HG03196 (cell line): ENCODE data around the gene RAP2B.

Source experiments
- ATAC-seq: cut with Tn5 transposase; IDR thresholded peaks from one replicate; pipeline ENCODE4 v1.9.1; 2021; ENCODE audit not compliant: unreplicated experiment

The RAP2B gene

DNA sequence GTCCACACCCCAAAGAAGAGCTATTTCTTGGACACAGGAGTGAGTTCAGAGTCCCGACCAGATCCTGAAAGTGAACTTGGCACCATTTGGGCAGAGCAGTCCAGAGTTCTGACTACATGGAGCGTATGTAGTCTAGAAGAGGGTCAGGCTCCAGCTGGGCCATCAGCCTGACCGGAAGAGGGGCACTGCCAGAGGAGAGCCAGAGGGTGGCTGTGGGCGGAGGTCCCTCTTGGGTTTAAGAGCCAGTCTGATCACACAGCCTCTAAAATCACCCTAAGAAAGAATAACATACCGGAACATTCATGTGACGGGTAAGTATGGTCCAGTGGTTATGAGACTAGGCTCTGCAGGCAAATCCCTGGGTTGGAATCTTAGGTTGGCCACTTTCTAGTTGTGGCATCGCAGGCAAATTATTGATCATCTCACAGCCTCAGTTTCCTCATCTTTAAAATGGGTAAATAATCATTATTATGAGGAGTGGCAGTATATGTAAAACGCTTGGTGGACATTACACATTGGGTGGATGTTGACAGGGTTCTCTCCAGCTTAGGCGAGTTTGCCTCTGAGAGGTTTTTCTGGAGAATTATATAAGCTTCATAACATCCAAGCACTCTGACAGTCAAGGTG, 2.1 kb upstream of the RAP2B start:
- no peak for ATAC-seq

DNA sequence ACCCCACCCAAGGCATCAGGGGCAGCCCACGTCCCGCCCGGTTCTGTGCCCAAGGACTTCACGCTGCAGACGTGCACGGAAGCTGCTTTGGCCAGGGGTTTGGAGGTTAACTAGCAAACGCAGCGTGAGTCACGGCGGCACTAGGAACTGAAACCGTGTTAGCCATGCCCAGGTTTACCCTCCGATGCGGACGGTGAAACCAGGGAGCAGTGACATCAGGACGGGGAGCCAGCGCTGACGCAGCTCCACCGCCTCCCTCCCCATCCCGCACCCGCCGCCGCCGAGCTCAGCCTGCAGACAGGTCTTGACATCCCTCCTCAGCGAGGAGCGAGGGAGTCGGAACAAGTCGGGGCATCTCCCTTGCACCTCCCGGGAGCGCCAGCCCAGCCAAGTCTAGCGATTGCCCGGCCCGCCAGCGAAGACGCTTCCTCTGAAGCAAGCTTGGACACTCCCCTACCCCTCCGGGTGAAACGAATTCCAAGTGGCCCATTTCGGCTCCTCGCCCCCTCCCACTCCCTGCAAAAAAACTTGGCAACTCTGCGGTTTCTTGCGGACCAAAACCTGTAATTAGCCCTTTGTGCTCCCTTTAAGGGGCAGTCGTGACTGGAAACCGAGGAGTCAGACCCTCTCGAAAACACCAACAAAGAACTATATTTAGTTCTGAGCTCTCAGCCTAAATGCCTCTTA, 1.4 kb upstream of the RAP2B start:
- ATAC-seq = peak; percentile 36

DNA sequence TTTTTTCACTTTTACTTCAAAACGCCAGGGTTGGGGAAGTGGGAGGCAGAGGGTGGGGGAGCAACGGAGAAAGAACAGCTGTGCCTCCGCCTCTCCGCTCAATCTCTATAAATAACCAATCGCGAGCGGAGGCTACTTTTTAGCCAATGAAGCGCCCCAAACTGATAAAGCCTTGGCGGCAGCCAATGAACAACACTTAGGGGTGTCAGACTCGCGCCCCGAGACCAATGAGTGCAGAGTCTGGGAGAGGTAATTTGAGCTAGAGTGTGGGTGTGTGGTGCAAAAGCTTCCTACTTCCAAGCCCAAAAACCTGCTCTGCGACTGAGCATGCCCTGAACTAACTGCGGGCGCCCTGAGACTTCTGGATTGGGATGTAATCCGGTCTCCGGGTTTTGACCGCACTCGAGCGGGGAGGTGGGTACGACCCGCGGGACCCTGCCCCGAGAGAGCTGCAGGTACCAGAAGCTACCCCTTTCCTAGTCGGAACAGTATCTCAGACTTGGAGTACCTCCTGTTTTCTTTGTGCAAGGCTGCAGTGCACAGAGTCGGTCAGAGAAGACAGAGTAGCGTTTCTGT, 800 bp upstream of the RAP2B start:
- peak; percentile 81 for ATAC-seq

DNA sequence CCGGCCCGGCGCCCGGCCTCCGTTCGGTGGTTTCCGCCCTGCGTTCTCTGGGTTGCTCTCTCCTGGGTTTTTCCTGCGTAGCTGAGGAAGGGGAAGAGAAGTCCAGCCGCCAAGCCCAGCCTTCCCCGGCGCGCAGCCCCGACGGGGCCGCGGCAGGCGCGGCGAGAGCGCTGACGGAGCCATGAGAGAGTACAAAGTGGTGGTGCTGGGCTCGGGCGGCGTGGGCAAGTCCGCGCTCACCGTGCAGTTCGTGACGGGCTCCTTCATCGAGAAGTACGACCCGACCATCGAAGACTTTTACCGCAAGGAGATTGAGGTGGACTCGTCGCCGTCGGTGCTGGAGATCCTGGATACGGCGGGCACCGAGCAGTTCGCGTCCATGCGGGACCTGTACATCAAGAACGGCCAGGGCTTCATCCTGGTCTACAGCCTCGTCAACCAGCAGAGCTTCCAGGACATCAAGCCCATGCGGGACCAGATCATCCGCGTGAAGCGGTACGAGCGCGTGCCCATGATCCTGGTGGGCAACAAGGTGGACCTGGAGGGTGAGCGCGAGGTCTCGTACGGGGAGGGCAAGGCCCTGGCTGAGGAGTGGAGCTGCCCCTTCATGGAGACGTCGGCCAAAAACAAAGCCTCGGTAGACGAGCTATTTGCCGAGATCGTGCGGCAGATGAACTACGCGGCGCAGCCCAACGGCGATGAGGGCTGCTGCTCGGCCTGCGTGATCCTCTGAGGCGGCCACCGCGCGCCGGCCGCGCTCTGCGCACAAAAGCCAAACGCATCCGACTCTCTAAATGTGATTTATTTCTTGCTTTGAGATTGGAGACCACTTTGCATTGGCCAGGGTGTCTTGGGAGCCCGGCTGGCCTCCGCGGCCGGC, 727 bp downstream of the RAP2B start:
- ATAC-seq = peak; percentile 7

DNA sequence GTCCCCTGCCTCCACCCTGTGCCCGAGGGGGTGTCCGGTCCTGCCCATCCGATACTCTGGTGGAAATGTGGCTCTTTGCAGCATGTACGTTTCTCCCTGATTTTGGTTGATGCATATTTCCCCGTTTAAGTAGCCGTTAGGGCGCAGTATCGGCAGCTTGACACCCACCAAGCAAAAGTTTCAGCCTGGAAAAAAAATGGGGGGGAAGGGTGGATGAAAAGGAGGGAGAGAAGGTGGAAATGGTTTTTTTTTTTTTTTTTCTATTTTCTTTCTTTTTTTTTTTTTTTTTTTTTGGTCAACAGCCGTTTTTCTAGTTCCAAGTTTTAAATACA, 1.3 kb downstream of the RAP2B start:
- ATAC-seq = no peak

DNA sequence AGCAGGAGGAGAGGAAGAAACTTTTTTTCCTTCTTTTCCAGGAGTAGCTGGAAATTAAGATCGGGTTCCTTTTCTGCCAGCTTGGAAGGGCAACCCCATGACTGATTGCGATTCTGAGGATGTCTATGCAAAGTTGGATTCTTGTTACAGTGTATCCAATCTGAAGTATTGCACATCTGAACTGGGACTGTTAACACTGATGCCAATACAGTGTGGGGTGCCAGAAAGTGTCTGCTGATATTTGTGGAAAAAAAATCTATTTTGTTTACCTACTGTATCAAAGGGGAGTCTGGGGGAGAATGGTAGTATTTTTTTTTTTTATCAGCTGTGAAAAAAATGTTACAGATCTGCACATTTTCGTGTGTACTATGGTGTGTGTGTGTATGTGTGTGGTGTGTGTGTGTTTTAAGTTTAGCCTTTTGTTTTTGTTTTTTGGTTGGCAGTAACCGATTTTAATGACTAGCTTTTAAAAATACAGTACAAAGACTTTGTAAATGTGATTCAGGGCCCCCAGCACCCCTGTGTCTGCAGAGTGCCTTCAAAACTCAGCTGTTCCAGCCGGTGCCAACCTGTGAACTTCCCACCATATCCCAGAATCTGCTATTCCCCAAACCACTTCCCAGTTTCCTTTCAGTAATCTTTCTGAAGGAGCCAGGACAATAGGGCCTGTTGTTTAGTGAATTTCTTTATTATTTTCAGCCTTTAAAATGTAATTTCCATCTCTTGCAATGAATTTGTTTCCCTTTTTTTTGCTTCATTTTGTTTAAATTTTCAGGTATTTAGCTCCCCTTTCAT, 1.9 kb downstream of the RAP2B start:
- ATAC-seq = no peak

DNA sequence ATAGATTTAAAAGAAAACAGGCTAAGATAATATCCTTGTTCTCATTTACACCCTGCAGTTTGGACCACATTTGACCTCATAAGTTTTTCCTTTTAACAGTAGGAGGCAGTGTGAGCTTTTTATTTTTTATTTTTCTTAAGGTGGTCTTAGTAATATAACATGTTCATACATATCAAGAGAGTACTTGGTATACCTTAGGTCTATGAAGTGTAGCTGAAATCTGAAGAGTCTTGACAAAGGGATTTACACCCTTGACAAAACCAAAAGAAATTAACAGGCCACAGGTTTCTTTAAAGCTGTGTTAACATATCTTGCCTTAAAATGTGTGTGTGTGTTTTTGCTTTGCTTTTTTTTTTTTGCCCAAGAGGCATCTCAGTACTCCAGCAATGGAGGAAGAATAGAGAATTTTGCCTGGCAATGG, 3.2 kb downstream of the RAP2B start:
- ATAC-seq = no peak

DNA sequence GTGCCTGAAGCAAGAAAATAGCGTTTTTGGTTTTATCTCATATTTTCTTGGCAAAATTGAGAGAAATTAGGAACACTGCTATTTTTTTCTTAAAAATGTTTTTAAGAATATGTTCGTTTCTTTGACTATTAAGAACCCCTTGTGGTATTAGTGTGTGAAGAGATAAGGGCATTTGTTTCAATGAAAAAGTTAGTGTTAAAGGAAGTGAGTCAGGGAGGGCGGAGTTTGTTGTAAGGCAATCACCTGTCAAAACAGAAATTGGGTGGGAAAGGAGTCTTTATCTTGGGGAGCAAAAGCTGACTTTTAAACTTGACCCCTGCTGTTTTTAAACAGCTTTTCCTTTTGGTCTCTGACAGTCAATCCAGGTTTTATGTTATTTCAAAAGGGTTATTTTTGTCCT, 4.2 kb downstream of the RAP2B start:
- ATAC-seq = no peak

DNA sequence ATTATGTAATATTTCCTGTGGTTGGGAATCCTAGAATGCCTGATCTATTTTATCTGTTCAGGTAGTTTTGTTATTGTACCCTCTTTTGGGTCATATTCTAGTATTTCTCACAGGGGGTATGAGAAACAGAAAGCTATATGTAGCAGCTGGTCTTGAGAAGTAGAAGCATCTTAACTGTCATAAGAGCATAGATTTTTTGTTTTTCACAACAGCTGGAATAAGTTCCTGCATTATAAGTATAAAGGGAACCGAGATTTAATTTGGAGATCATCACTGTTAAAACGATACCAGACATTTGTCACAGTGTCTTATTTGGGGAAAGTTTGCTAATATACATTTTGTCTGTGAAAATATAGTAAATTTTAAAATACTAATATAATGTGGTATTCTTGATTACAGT, 4.8 kb downstream of the RAP2B start:
- no peak for ATAC-seq

DNA sequence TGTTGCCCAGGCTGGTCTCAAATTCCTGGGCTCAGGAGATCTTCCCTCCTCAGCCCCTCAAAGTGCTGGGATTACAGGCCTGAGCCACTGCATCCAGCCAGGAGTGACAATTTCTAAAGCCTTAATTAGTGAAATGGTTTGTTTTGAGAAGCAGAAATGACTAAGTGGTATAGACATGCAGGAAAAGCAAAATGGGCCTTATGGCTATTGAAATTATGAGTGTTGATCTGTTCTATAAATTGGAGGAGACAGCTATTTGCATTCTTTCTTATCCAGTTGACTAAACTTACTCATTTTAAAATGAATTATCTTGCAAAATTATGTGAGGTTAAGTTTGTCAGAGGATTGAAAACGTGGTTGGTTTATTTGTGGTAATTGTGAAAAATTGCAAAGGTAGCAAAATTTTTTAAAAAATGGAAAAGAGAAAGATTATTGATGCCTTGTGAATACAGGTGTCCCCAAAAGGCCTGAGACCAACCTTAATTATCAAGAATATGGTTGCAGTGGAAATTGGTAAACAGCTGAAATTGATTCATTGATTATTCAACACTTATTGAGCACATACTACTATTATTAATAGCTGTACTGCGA, 7.9 kb downstream of the RAP2B start:
- ATAC-seq = no peak

DNA sequence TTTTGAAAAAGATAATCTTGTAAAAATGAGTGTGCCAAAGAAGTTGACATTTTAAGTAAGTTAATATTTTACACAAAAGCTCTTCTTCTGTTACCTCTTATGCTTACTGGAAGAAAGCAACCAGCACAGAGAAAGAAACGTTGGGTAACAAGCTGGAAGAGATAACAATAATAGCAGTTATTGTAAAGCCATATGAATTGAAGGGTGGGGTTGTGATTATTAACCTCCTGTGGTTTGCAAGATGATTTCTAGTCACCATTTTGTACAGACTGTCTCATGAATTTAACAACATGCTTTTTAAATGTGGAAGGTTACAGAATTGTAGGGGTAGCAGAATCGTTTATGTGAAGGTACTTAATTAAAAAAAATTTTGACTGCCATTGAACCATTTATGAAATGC, 9.2 kb downstream of the RAP2B start:
- no peak for ATAC-seq

DNA sequence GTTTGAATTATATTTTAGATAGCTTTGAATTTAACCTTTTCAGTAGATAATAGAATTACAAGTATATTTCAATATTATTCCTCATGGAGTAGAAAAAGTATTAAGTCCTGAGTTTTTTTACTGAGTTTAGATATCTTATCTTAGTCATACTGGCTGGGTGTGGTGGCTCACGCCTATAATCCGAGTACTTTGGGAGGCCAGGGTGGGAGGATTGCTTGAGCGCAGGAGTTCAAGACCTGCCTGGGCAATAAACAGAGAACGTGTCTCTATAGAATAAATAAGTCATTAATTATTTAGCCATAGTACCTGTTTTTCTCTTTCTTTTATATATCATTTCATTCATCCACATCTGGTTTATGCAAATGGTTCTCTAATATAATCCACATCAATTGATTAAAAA, 9.9 kb downstream of the RAP2B start:
- ATAC-seq = no peak

DNA sequence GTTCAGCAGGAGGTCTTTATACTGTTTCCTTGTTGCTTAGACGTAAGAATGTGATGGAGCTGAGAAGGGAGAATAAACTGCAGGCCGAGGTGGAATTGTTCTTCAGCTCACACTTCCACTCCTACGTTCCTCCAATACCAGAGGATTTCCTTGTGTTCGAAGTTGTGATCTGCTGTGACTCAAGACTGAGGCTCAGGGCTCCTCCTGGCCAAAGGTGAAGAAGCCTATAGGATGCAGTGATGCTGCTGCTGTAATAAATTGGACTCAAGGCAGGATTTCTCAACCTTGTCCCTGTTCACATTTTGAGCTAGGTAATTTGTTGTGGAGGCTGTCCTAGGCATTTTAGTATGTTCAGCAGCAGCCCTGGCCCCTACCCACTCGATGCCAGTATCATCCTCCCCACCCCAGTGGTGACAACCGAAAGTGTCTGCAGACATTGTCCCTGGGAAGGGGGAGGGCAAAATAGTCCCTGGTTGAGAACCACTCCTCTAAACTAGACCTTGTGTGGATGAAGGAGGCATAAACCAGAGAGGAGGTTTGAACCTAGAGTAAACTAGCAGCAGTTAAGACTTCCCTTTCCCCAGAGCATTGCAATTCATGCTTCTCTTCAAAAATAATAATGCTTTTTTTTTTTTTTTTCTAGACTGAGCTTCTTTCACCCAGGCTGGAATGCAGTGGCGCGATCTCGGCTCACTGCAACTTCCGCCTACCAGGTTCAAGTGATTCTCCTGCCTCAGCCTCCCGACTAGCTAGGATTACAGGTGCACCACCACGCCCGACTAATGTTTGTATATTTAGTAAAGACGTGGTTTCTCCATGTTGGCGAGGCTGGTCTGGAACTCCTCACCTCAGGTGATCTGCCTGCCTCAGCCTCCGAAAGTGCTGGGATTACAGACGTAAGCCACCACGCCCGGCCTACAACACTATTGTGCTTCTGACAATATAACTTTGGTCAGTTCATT, 11.1 kb downstream of the RAP2B start:
- ATAC-seq = no peak

DNA sequence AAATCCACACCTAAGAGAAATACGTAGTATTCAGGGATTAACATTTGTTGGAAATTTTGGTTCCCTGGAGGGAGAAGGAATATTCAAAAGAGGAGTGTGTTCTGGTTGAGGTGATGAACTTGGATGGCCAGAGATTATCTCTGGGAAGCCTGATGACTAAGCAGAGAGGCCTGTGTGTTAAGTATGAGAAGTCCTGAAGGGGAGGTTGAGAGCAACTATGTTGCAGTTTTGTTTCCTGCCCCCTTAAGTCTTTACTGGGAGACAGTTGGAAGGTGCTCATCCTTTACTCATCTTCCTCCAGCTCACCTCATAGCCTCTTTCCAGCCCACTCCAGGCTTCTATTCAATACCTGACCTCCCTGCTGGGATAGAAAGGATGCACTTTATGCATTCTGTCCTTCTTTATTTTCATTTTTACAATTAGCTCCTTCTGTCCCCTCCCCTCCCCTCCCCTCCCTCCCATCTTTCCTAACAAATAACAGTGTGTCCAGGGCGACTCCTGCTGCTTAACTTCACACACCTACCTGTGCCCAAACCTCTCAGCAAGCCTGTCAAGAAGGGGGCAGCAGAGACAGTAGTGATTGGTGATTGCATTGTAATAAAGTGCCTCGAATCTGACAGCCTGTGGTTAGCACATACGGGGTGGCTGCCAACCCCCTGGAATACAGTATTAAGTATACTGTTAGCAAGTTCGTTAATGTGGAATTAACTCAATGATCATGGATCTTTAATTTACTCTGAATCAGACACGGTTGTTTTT, 11.9 kb downstream of the RAP2B start:
- ATAC-seq = no peak

DNA sequence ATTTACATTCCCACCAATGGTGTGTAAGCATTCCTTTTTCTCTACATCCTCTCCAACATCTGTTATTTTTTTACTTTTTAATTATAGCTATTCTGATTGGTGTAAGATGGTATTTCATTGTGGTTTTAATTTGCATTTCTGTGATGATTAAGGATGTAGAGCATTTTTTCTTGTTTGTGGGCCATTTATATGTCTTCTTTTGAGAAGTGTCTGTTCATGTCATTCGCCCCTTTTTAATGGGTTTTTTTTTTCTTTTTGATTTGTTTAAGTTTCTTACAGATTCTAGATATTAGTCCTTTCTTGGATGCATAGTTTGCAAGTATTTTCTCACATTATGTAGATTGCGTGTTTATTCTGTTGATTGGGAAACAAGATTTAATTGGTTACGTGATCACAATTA, 14.2 kb downstream of the RAP2B start:
- ATAC-seq = no peak

DNA sequence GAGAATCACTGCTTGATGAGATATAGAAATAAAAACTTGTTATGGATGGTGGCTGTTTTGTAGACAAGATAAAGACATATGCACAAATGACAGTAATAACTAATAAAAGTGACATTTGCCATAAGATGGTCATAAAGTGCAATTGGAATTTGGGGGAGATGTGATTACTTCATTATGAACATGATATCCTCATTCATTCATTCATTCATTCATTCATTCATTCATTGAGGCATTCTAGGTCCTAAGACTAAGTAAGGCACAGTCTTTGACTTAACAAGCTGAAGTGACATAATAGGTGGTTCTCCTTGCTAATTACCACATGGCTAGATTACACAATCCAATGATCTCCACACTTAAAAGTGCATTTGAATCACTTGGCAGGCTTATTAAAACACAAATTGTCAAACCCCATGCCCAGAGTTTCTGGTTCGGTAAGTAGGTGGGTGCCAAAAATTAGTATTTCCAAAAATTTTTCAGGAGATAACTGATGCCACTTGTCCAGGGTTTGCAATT, 18.9 kb downstream of the RAP2B start:
- no peak for ATAC-seq

DNA sequence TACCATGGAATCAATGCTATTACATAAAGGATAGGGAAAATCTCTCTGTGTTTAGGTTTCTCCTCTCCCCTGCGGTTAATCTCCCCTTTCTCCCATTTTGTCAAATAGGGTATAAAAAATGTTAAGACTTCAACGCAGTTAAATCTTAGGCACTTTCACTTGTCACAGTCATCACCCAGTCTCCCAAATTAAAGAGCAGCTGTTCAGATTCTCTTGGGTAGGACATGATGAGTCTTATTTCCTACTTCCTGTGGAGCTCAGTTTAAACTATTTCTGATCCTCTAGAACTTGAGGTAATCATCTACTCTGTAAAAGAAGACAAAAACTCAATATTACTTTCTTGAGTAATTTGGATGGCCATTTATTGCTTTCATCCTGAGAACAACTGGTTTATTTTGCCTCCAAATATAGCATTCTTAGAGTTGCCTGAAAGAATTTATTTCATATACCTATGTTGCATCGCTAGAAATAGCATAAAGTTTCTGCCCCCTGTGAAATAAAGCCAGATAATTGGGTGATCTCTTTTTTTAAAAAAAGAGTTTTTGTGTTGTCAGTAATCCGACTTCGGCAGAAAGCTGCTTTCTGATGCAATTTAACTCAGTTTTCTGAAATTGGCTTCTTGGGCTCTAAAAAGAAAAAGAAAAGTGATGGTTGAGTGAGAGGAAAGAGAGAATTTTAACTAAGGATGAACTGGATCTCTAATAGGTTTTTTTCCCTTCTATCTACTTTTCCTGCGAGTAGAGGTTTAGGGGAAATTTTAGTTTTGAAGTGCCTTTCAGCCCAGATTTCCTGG, 20.7 kb downstream of the RAP2B start:
- ATAC-seq = no peak

DNA sequence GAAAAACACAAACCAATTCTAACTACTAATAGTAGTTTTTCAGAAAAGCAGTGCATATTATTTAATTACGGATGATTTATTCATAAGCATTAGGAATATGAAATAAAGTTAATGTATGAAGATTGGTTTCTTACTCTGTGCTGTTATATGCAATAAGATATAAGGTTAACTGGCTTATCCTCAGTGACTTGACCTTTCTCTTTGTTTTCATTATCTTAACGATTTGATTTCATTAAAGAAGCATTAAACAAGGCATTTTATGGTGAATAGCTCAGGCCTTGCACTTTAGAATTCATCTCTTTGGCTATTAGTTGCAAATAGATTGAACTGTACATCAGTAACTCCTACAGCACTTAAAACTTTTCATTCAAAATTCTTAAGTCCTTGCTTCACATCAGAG, 28.9 kb downstream of the RAP2B start:
- no peak for ATAC-seq
